NCI-H1105 treated with DMSO at 0.1 percent for 48 hours (cell line): ENCODE results near the gene PLEKHN1.

Source experiments
- DNase-seq: peaks from one replicate; lab custom pipeline; 2025; lab: John Stamatoyannopoulos, UW

PLEKHN1 gene

GRCh38 chr1:966135-966703, at the start of gene PLEKHN1:
Gene PLEKHN1, plus strand, starts transcription at chr1:966482. Its CDS starts 50 bp downstream, at chr1:966532.
- DNase-seq = no peak

GRCh38 chr1:917076-917459, 49.2 kb upstream of the PLEKHN1 start:
- no peak for DNase-seq

GRCh38 chr1:917466-918091, 48.7 kb upstream of the PLEKHN1 start:
- DNase-seq = no peak

- no peak for DNase-seq
Measured at GRCh38 chr1:918353-918752, 47.9 kb upstream of the PLEKHN1 start.

GRCh38 chr1:918843-919242, 47.4 kb upstream of the PLEKHN1 start:
- DNase-seq = no peak

GRCh38 chr1:919271-919872, 46.9 kb upstream of the PLEKHN1 start:
- DNase-seq = no peak

- peak; percentile 43 for DNase-seq
Measured at GRCh38 chr1:920010-920409, 46.3 kb upstream of the PLEKHN1 start.

- peak; percentile 43 for DNase-seq
Measured at GRCh38 chr1:920521-920920, 45.8 kb upstream of the PLEKHN1 start.

GRCh38 chr1:921011-921837, 45.1 kb upstream of the PLEKHN1 start:
- DNase-seq = peak; percentile 75

GRCh38 chr1:923131-923990, 42.9 kb upstream of the PLEKHN1 start, which contains the start of gene SAMD11:
Gene SAMD11, plus strand, starts transcription at chr1:923923. Its CDS starts 509 bp downstream, at chr1:924432.
- peak; percentile 66 for DNase-seq

GRCh38 chr1:923991-924655, 42.2 kb upstream of the PLEKHN1 start:
- DNase-seq = no peak

- DNase-seq = no peak
Measured at GRCh38 chr1:924656-925560, 41.4 kb upstream of the PLEKHN1 start.

GRCh38 chr1:925561-926421, 40.5 kb upstream of the PLEKHN1 start:
- DNase-seq = no peak

- no peak for DNase-seq
Measured at GRCh38 chr1:927234-927633, 39.0 kb upstream of the PLEKHN1 start.

GRCh38 chr1:927748-928147, 38.5 kb upstream of the PLEKHN1 start:
- DNase-seq = no peak

GRCh38 chr1:928825-929661, 37.2 kb upstream of the PLEKHN1 start:
- no peak for DNase-seq

- no peak for DNase-seq
Measured at GRCh38 chr1:929712-930632, 36.3 kb upstream of the PLEKHN1 start.
